HEK293T (cell line): ENCODE measurements around the gene SLIT2.

Source experiments
- CTCF ChIA-PET: fragments of 350-600 bp; formaldehyde crosslinking; extraction: SDS; loops from one replicate; lab custom pipeline; 2021; ENCODE audit warnings: antibody characterized with exemption, inconsistent platforms; lab: Yijun Ruan, JAX
- POLR2A ChIA-PET: fragments of 350-600 bp; formaldehyde crosslinking; extraction: SDS; loops from one replicate; lab custom pipeline; 2020; ENCODE audit warnings: antibody characterized with exemption, inconsistent platforms; lab: Yijun Ruan, JAX
- DNase-seq: peaks from one replicate; pipeline ENCODE4 v3.0.0; 2012; ENCODE audit warnings: mixed read lengths; ENCODE audit errors: extremely low spot score
- ARNT ChIP-seq: fragments of 450-650 bp; IDR thresholded peaks from 2 replicates; pipeline ENCODE4 v1.6.1; 2017; ENCODE audit warnings: mild to moderate bottlenecking
- BHLHE40 ChIP-seq: fragments of 450-650 bp; IDR thresholded peaks from 2 replicates; pipeline ENCODE4 v1.6.1; 2016; ENCODE audit warnings: mild to moderate bottlenecking, moderate library complexity, borderline replicate concordance
- CTBP1 ChIP-seq: fragments of 450-650 bp; IDR thresholded peaks from 2 replicates; pipeline ENCODE4 v1.6.1; 2016; ENCODE audit warnings: borderline replicate concordance
- ELF4 ChIP-seq: fragments of 450-650 bp; IDR thresholded peaks from 2 replicates; pipeline ENCODE4 v1.6.1; 2017; ENCODE audit warnings: antibody characterized with exemption
- FOXA1 ChIP-seq: fragments of 450-650 bp; IDR thresholded peaks from 2 replicates; pipeline ENCODE4 v1.6.1; 2016; ENCODE audit warnings: mild to moderate bottlenecking
- FOXK2 ChIP-seq: fragments of 450-650 bp; IDR thresholded peaks from 2 replicates; pipeline ENCODE4 v1.6.1; 2016; ENCODE audit warnings: mild to moderate bottlenecking
- FOXM1 ChIP-seq: fragments of 450-650 bp; IDR thresholded peaks from 2 replicates; pipeline ENCODE4 v1.6.1; 2017; ENCODE audit warnings: mild to moderate bottlenecking, borderline replicate concordance
- HDGF ChIP-seq: fragments of 450-650 bp; IDR thresholded peaks from 2 replicates; pipeline ENCODE4 v1.6.1; 2017; ENCODE audit warnings: antibody characterized with exemption, borderline replicate concordance
- L3MBTL2 ChIP-seq: fragments of 450-650 bp; conservative IDR thresholded peaks from 2 replicates; pipeline ENCODE4 v1.6.1; 2016; ENCODE audit warnings: mild to moderate bottlenecking
- LEF1 ChIP-seq: fragments of 450-650 bp; IDR thresholded peaks from 2 replicates; pipeline ENCODE4 v1.6.1; 2017; ENCODE audit warnings: mild to moderate bottlenecking, borderline replicate concordance
- NFRKB ChIP-seq: fragments of 450-650 bp; IDR thresholded peaks from 2 replicates; pipeline ENCODE4 v1.6.1; 2016; ENCODE audit warnings: mild to moderate bottlenecking, moderate library complexity
- PKNOX1 ChIP-seq: fragments of 450-650 bp; IDR thresholded peaks from 2 replicates; pipeline ENCODE4 v1.6.1; 2016
- SP1 ChIP-seq: fragments of 450-650 bp; IDR thresholded peaks from 2 replicates; pipeline ENCODE4 v1.6.1; 2017
- SUZ12 ChIP-seq: fragments of 450-650 bp; IDR thresholded peaks from 2 replicates; pipeline ENCODE4 v1.6.1; 2016; ENCODE audit warnings: mild to moderate bottlenecking
- TARDBP ChIP-seq: fragments of 450-650 bp; IDR thresholded peaks from 2 replicates; pipeline ENCODE4 v1.6.1; 2016
- ZNF384 ChIP-seq: fragments of 450-650 bp; IDR thresholded peaks from 2 replicates; pipeline ENCODE4 v1.6.1; 2016

The SLIT2 gene

GRCh38 chr4:20279381-20279780 is 27.7 kb downstream of the SLIT2 start:
- no peak for DNase-seq
- CTCF ChIA-PET = interaction anchor here (0.6 kb wide), 1 partner anchor 1410 kb away, joined by 4 read pairs; no protein-coding TSS in a partner anchor
- TF ChIP-seq LEF1 = no peak
- no peak for TF ChIP-seq NFRKB
- no peak for TF ChIP-seq SP1
- no peak for TF ChIP-seq FOXK2
- no peak for TF ChIP-seq BHLHE40
- TF ChIP-seq ELF4 = no peak
- no peak for TF ChIP-seq FOXM1
- no peak for TF ChIP-seq L3MBTL2
- TF ChIP-seq ZNF384 = no peak
- POLR2A ChIA-PET = no interaction called here

- CTCF ChIA-PET = no interaction called here
- POLR2A ChIA-PET = no interaction called here
- no peak for DNase-seq
- TF ChIP-seq ELF4 (no peak), ZNF384 (no peak), FOXK2 (no peak), BHLHE40 (no peak), HDGF (no peak), NFRKB (no peak), PKNOX1 (no peak), TARDBP (no peak), SUZ12 (no peak), L3MBTL2 (no peak), SP1 (no peak), FOXM1 (no peak), FOXA1 (no peak), ARNT (no peak), CTBP1 (no peak), LEF1 (no peak)
These were observed 29.7 kb downstream of the SLIT2 start for GRCh38 chr4:20281453-20281852.

GRCh38 chr4:20283039-20283438 is 31.3 kb downstream of the SLIT2 start:
- ChIA-PET CTCF (interaction anchor here (0.7 kb wide), 1 partner anchor 15 kb away, joined by 4 read pairs; no protein-coding TSS in a partner anchor), POLR2A (no interaction called here)
- no peak for DNase-seq
- TF ChIP-seq ELF4 = no peak
- no peak for TF ChIP-seq LEF1
- no peak for TF ChIP-seq CTBP1

GRCh38 chr4:20284990-20285389 is 33.3 kb downstream of the SLIT2 start:
- CTCF ChIA-PET = no interaction called here
- TF ChIP-seq HDGF (no peak), PKNOX1 (peak; percentile 30; the same call in 1 of the 2 replicates)
- no peak for DNase-seq
- POLR2A ChIA-PET = interaction anchor here (1.3 kb wide), 1 partner anchor 10 kb away, joined by 3 read pairs; no protein-coding TSS in a partner anchor

- CTCF ChIA-PET = no interaction called here
- DNase-seq = no peak
- TF ChIP-seq SP1 = no peak
- TF ChIP-seq SUZ12 = no peak
- TF ChIP-seq NFRKB = no peak
- TF ChIP-seq PKNOX1 = no peak
- TF ChIP-seq CTBP1 = no peak
- TF ChIP-seq FOXM1 = no peak
- no peak for TF ChIP-seq ELF4
- TF ChIP-seq L3MBTL2 = no peak
- TF ChIP-seq LEF1 = no peak
- TF ChIP-seq BHLHE40 = no peak
- TF ChIP-seq TARDBP = no peak
- no peak for TF ChIP-seq ZNF384
- no peak for TF ChIP-seq FOXA1
- TF ChIP-seq FOXK2 = no peak
- no peak for TF ChIP-seq ARNT
- POLR2A ChIA-PET = no interaction called here
These were observed 35.5 kb downstream of the SLIT2 start for GRCh38 chr4:20287246-20287645.

GRCh38 chr4:20288047-20288650 is 36.4 kb downstream of the SLIT2 start:
- ChIA-PET POLR2A (no interaction called here), CTCF (no interaction called here)
- DNase-seq = no peak
- no peak for TF ChIP-seq PKNOX1
- no peak for TF ChIP-seq CTBP1
- no peak for TF ChIP-seq FOXM1
- TF ChIP-seq ELF4 = no peak
- no peak for TF ChIP-seq ARNT
